ENCODE data around the gene CHI3L1.

Gene CHI3L1

DNA sequence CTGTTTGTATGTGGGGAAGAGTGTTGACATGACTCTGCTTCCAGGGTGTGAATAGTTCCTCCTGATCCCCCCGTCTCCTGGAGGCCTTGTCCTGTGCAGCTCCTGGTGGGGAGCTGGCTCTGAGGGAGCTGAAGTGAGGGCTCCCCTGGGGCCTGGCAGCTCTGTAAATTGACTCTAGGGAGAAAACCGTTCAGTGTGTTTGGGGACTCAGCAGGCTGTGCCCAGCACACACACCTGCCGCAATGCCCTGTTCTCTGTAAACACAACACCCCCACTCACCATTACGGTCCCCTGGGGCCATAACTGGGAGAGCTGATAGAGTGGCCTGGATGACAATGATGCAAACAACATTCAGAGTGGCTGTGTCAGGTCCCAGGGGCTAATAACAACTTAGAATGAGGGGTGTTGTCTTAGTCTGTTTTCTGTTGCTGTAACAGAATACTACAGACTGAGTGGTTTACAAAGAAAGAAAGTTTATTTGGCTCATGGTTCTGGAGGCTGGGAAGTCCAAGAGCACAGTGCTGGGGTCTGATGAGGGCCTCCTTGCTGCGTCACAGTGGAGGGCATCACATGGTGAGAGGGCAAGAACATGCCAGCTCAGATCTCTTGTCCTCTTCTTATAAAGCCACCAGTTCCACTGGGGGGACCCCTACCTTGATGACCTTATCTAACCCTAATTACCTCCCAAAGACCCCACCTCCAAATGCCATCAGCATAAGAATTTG lies 43.7 kb downstream of the CHI3L1 start:
- H3K4me3 ChIP-seq (replicated peaks; ENCODE audit: low read depth, low read length), result no peak overlapping the region
- TF ChIP-seq, protein P1, sequence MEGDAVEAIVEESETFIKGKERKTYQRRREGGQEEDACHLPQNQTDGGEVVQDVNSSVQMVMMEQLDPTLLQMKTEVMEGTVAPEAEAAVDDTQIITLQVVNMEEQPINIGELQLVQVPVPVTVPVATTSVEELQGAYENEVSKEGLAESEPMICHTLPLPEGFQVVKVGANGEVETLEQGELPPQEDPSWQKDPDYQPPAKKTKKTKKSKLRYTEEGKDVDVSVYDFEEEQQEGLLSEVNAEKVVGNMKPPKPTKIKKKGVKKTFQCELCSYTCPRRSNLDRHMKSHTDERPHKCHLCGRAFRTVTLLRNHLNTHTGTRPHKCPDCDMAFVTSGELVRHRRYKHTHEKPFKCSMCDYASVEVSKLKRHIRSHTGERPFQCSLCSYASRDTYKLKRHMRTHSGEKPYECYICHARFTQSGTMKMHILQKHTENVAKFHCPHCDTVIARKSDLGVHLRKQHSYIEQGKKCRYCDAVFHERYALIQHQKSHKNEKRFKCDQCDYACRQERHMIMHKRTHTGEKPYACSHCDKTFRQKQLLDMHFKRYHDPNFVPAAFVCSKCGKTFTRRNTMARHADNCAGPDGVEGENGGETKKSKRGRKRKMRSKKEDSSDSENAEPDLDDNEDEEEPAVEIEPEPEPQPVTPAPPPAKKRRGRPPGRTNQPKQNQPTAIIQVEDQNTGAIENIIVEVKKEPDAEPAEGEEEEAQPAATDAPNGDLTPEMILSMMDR (IDR thresholded peaks at IDR 0.05; ENCODE audit: low read depth, low read length, missing control alignments), result no peak
- no peak for DNase-seq (ENCODE audit: extremely low read depth, low read depth)

DNA sequence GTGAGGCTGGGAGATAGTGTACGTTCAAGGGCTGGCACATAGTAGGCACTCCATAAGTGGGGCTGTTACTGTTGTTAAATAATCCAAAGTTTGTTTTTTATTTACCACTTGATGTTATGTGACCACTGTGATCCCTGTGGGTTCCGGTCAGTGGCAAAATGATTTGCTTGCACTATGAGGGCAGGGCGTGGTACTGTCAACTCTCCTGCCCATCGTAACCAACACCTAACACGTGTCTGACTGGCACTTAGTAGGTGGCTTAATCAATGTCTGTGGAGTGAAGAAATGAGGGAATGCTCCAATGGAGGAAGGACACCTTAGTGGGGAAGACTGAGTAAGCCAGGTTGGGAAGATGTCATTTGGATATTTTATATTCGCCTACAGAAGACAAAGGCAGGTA lies 44.4 kb downstream of the CHI3L1 start:
- TF ChIP-seq, protein P1 (IDR thresholded peaks at IDR 0.05; ENCODE audit: low read depth, low read length, missing control alignments), result no peak
- DNase-seq (ENCODE audit: extremely low read depth, low read depth), result no peak
- no peak overlapping the region for H3K4me3 ChIP-seq (replicated peaks; ENCODE audit: low read depth, low read length)

DNA sequence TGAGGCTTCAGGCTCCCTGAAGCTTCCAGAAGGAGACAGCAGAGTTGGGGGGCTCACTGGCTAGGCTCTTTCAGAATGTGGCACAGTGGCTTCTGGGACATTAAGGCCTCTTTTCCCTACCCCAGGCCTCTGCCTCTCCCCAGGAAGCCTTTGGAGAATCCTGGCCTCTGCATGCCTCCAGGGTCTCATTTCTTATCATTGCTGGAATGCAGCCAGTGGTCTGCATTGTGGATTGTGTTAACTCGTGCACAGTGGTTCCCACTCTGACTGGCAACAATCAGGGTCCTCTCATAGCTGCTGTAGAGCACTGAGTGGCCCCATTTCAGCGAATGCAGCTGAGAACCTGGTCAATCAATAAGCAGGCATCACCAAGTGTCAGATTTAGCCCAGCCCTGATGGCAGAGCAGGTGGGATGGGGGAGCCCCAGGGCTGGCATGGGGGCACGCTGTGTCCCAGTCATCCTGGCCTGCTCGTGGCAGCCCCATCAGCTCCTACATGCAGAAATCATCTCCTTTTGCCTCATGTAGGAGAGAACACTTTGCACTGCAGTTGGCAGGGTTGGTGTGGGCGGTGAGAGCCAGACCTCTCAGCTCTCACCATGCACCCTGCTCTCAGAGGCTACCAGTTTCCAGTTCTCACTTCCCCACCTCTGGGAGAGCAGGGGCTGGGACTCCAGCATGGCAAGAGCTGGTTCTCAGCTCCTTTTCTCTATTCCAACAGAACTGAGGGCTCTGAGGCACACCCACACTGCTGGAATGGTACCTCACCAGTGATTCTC lies 45.6 kb downstream of the CHI3L1 start:
- no peak for DNase-seq (ENCODE audit: extremely low read depth, low read depth)
- H3K4me3 ChIP-seq (replicated peaks; ENCODE audit: low read depth, low read length), result no peak overlapping the region
- TF ChIP-seq, protein P1 (IDR thresholded peaks at IDR 0.05; ENCODE audit: low read depth, low read length, missing control alignments), result no peak

DNA sequence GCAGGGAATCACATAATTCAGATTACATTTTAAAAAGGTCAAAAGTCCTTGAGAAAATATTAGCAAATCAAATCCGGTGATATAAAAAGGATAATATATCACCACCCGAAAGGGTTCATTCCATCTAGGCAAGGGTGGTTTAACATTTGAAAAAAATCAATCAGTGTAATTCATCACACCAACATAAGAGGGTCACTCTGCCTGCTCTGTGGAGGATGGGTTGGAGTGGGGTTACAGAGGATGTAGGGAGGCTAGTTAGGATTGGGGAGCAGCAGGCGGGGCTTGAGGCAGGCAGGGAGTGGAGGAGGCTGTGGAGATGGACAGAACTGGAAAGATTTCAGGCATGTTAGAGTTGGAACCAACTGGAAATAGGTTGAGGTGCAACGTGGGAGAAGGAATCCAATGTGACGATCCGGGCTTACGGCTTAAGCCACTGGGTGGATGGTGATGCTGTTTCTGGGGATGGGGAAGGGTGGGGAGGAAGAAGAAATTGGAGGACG lies 46.5 kb downstream of the CHI3L1 start:
- DNase-seq (ENCODE audit: extremely low read depth, low read depth), result no peak
- TF ChIP-seq, protein P1 (IDR thresholded peaks at IDR 0.05; ENCODE audit: low read depth, low read length, missing control alignments), result no peak
- H3K4me3 ChIP-seq (replicated peaks; ENCODE audit: low read depth, low read length), result no peak overlapping the region

DNA sequence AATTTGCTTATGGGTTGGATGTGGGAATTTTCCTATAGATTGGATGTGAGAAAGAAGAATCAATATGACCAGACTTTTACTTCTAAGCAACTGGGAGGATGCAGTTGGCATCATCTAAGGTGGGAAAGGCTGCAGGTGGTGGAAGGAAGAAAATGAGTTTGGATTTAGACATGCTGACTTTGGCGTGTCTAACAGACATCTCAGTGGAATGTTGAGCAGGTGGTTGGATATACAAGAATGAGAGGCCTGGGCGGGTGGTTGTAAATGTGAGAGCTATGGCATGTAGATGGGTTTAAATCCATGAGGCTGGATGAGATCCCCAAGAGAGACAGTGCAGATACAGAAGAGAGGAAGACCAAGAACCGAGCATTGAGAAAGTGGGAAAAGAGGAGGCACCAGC lies 48.4 kb downstream of the CHI3L1 start:
- no peak overlapping the region for H3K4me3 ChIP-seq (replicated peaks; ENCODE audit: low read depth, low read length)
- no peak for DNase-seq (ENCODE audit: extremely low read depth, low read depth)
- TF ChIP-seq, protein P1 (IDR thresholded peaks at IDR 0.05; ENCODE audit: low read depth, low read length, missing control alignments), result no peak

DNA sequence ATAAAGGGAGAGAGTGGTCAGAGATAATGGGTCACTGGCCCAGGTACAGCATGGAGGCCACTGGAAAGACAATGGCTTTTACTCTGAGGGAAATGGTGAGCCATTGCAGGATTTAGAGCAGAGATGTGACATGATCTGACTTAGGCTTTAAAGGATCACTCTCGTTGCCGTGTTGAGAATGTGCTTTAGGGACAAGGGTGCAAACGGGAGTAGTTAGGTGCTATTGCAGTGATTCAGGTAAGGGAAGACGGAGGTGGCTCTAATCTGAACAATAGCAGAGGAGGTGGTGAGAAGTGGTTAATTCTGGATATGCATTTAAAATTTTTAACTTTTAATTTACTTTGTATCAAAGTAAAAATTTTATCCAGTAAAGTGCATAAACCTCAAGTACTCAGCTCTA lies 49.2 kb downstream of the CHI3L1 start:
- H3K4me3 ChIP-seq (replicated peaks; ENCODE audit: low read depth, low read length), result no peak overlapping the region
- DNase-seq (ENCODE audit: extremely low read depth, low read depth), result no peak
- TF ChIP-seq, protein P1 (IDR thresholded peaks at IDR 0.05; ENCODE audit: low read depth, low read length, missing control alignments), result no peak

Measured in HFF-Myc (cell line).